HEK293 (cell line): ENCODE data around the gene TMEM135.
"Not testable (repeated sequence)": the region's sequence is repeated elsewhere in the genome, so short reads cannot be mapped to it uniquely, and the experiment has no call there.

ENCODE experiments used
- CTCF ChIA-PET: fragments of 350-600 bp; formaldehyde crosslinking; extraction: SDS; loops from one replicate; lab custom pipeline; 2021; ENCODE audit warnings: antibody characterized with exemption; lab: Yijun Ruan, JAX
- POLR2A ChIA-PET: fragments of 300-600 bp; formaldehyde crosslinking; extraction: SDS; loops from one replicate; lab custom pipeline; 2020; ENCODE audit warnings: antibody characterized with exemption, inconsistent platforms; lab: Yijun Ruan, JAX
- H3K27ac ChIP-seq: fragments of 200-500 bp; sonication (Bioruptor generic); 2 replicates; pipeline ENCODE4 v1.5.1; 2014; ENCODE audit warnings: low read depth, low read length, control low read depth, inconsistent platforms; ENCODE audit errors: extremely low read depth
- H3K36me3 ChIP-seq, 2 experiments: fragments of 200-500 bp in 1 of 2; sonication (Bioruptor generic) in 1 of 2; 1 replicate in 1 of 2; 2 replicates in 1 of 2; pipeline ENCODE4 v1.5.1; 2014 to 2017; ENCODE audit warnings: inconsistent platforms in 2 of 2, low read length in 2 of 2; ENCODE audit not compliant: control insufficient read depth in 2 of 2, insufficient read depth in 1 of 2
- H3K4me1 ChIP-seq: fragments of 200-500 bp; sonication (Bioruptor generic); 2 replicates; pipeline ENCODE4 v1.5.1; 2014; ENCODE audit warnings: mild to moderate bottlenecking, low read length, inconsistent platforms; ENCODE audit not compliant: control insufficient read depth, insufficient read depth
- H3K4me3 ChIP-seq: 2 replicates; pipeline ENCODE4 v1.5.1; 2011; ENCODE audit warnings: low read depth, mild to moderate bottlenecking, control low read depth, low read length, moderate library complexity
- H3K9me3 ChIP-seq: fragments of 200-500 bp; sonication (Bioruptor generic); 2 replicates; pipeline ENCODE4 v1.5.1; 2014; ENCODE audit warnings: low read depth, low read length, inconsistent platforms; ENCODE audit not compliant: control insufficient read depth, insufficient read depth
- ATF2 ChIP-seq: fragments of 450-650 bp; formaldehyde crosslinking; IDR thresholded peaks from 2 replicates; pipeline ENCODE4 v1.5.1; 2016; ENCODE audit warnings: missing biosample characterization, missing genetic modification characterization, low read depth
- EGR2 ChIP-seq: fragments of 450-650 bp; formaldehyde crosslinking; IDR thresholded peaks from 2 replicates; pipeline ENCODE4 v1.5.1; 2016; ENCODE audit warnings: low read depth, missing biosample characterization, missing genetic modification characterization
- HOXD13 ChIP-seq: sonication (generic); formaldehyde crosslinking; IDR thresholded peaks from 2 replicates; pipeline ENCODE4 v1.8.0; 2022; ENCODE audit warnings: missing genetic modification reagents, borderline replicate concordance
- KLF8 ChIP-seq: fragments of 450-650 bp; formaldehyde crosslinking; IDR thresholded peaks from 2 replicates; pipeline ENCODE4 v1.5.1; 2016; ENCODE audit warnings: missing biosample characterization, missing genetic modification characterization
- PRDM1 ChIP-seq: fragments of 450-650 bp; formaldehyde crosslinking; IDR thresholded peaks from 2 replicates; pipeline ENCODE4; 2016; ENCODE audit warnings: missing biosample characterization, missing genetic modification characterization
- SP7 ChIP-seq: fragments of 450-650 bp; formaldehyde crosslinking; IDR thresholded peaks from 2 replicates; pipeline ENCODE4 v1.5.1; 2016; ENCODE audit warnings: missing biosample characterization, missing genetic modification characterization
- ZBTB17 ChIP-seq: fragments of 450-650 bp; formaldehyde crosslinking; IDR thresholded peaks from 2 replicates; pipeline ENCODE4 v1.5.1; 2016; ENCODE audit warnings: missing biosample characterization, missing genetic modification characterization
- ZBTB44 ChIP-seq: fragments of 450-650 bp; IDR thresholded peaks from 2 replicates; pipeline ENCODE4 v1.5.1; 2018; ENCODE audit warnings: missing biosample characterization, mild to moderate bottlenecking, missing genetic modification characterization
- ZNF155 ChIP-seq: fragments of 450-650 bp; formaldehyde crosslinking; IDR thresholded peaks from 2 replicates; pipeline ENCODE4 v1.5.1; 2016; ENCODE audit warnings: missing biosample characterization, missing genetic modification characterization
- ZNF211 ChIP-seq: fragments of 450-650 bp; formaldehyde crosslinking; IDR thresholded peaks from 2 replicates; pipeline ENCODE4 v1.5.1; 2016; ENCODE audit warnings: low read depth, missing biosample characterization, missing genetic modification characterization
- ZNF341 ChIP-seq: fragments of 450-650 bp; formaldehyde crosslinking; IDR thresholded peaks from 2 replicates; pipeline ENCODE4; 2016; ENCODE audit warnings: low read depth, missing biosample characterization, missing genetic modification characterization
- ZNF366 ChIP-seq: fragments of 450-650 bp; formaldehyde crosslinking; conservative IDR thresholded peaks from 2 replicates; pipeline ENCODE4 v1.5.1; 2016; ENCODE audit warnings: missing biosample characterization, missing genetic modification characterization
- ZNF521 ChIP-seq: fragments of 450-650 bp; formaldehyde crosslinking; IDR thresholded peaks from 2 replicates; pipeline ENCODE4 v1.5.1; 2017; ENCODE audit warnings: missing biosample characterization, mild to moderate bottlenecking, missing genetic modification characterization
- ZNF530 ChIP-seq: fragments of 450-650 bp; formaldehyde crosslinking; IDR thresholded peaks from 2 replicates; pipeline ENCODE4 v1.5.1; 2016; ENCODE audit warnings: low read depth, missing biosample characterization, missing genetic modification characterization
- ZNF549 ChIP-seq: fragments of 450-650 bp; IDR thresholded peaks from 2 replicates; pipeline ENCODE4 v1.5.1; 2018; ENCODE audit warnings: missing biosample characterization, missing genetic modification characterization, mild to moderate bottlenecking, inconsistent platforms, moderate library complexity
- ZNF629 ChIP-seq: fragments of 450-650 bp; formaldehyde crosslinking; IDR thresholded peaks from 2 replicates; pipeline ENCODE4 v1.5.1; 2017; ENCODE audit warnings: missing biosample characterization, missing genetic modification characterization
- ZNF670 ChIP-seq: fragments of 450-650 bp; formaldehyde crosslinking; IDR thresholded peaks from 2 replicates; pipeline ENCODE4 v1.5.1; 2016; ENCODE audit warnings: missing biosample characterization, missing genetic modification characterization, low read depth
- ZNF692 ChIP-seq: fragments of 450-650 bp; formaldehyde crosslinking; IDR thresholded peaks from 2 replicates; pipeline ENCODE4 v1.5.1; 2016; ENCODE audit warnings: missing biosample characterization, missing genetic modification characterization
- TF ChIP-seq, protein P1 (sequence below): fragments of 450-650 bp; formaldehyde crosslinking; IDR thresholded peaks from 2 replicates; pipeline ENCODE4 v1.5.1; 2016; ENCODE audit warnings: missing biosample characterization, missing genetic modification characterization

The TMEM135 gene

DNA sequence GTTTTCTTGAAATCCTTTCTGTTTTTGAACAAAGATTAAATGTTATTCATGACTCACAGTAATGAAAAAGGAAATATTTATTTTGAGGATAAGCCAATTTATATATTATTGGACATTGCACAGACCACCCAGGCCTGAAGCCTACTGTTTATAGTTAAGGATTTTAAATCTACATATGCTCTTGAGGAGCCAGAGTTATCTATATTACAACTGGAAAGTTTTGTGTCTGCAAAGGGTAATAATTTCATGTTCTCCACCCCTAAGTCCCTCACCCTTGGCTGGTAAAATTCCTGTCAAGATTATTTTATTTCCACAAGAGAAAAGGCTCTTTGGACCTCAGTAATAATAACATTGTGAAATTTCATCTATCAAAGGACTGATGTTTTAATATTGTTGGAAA, 228.2 kb downstream of the TMEM135 start:
- no peak overlapping the region for H3K27ac ChIP-seq
- CTCF ChIA-PET = no interaction called here
- TF ChIP-seq, protein P1, sequence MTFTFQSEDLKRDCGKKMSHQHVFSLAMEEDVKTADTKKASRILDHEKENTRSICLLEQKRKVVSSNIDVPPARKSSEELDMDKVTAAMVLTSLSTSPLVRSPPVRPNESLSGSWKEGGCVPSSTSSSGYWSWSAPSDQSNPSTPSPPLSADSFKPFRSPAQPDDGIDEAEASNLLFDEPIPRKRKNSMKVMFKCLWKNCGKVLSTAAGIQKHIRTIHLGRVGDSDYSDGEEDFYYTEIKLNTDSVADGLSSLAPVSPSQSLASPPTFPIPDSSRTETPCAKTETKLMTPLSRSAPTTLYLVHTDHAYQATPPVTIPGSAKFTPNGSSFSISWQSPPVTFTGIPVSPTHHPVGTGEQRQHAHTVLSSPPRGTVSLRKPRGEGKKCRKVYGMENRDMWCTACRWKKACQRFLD = no peak
- TF ChIP-seq HOXD13 (CRISPR knock-in tag) = no peak
- no peak for TF ChIP-seq ZNF211 (tag by site-specific recombination)
- no peak for TF ChIP-seq ZNF521
- no peak for TF ChIP-seq ZNF530 (tag by site-specific recombination)
- TF ChIP-seq ZNF670 (tag by site-specific recombination) = no peak
- TF ChIP-seq EGR2 (tag by site-specific recombination) = no peak
- no peak for TF ChIP-seq ZNF341 (tag by site-specific recombination)
- TF ChIP-seq ATF2 (tag by site-specific recombination) = no peak
- TF ChIP-seq ZNF155 (tag by site-specific recombination) = no peak
- no peak for TF ChIP-seq ZBTB17 (tag by site-specific recombination)

GRCh38 chr11:87266751-87267150, 229.0 kb downstream of the TMEM135 start:
- POLR2A ChIA-PET = no interaction called here
- no peaks in the 10 kb centered on the region for H3K9me3 ChIP-seq
- no peaks in the 10 kb centered on the region for H3K36me3 ChIP-seq
- CTCF ChIA-PET = interaction anchor here (0.5 kb wide), 2 partner anchors 275 to 286 kb away, joined by 3 to 6 read pairs; no protein-coding TSS in a partner anchor
- no peaks in the 10 kb centered on the region; the same call in 1 of the 2 replicates for H3K4me1 ChIP-seq
- H3K4me3 ChIP-seq = no peak overlapping the region
- no peak overlapping the region for H3K27ac ChIP-seq
- no peak for TF ChIP-seq ZNF549
- peak; percentile 57 for TF ChIP-seq ZNF366 (tag by site-specific recombination)
- TF ChIP-seq PRDM1 = 0 out of 2 replicates have a peak, but pooled peaks have one; percentile 47
- TF ChIP-seq ZNF692 (tag by site-specific recombination) = 0 out of 2 replicates have a peak, but pooled peaks have one; percentile 29
- TF ChIP-seq ZNF629 (tag by site-specific recombination) = peak; percentile 59
- TF ChIP-seq KLF8 (tag by site-specific recombination) = 0 out of 2 replicates have a peak, but pooled peaks have one; percentile 23
- peak; percentile 50; the same call in 1 of the 2 replicates for TF ChIP-seq ATF2 (tag by site-specific recombination)
- no peak for TF ChIP-seq ZBTB44 (tag by site-specific recombination)
- TF ChIP-seq SP7 = 0 out of 2 replicates have a peak, but pooled peaks have one; percentile 34
- TF ChIP-seq, all 188 proteins: peak for 7

More for the DNA sequence above, 228.2 kb downstream of the TMEM135 start:
- Histone ChIP-seq H3K4me1 (no peaks in the 10 kb centered on the region; the same call in 1 of the 2 replicates), H3K4me3 (no peak overlapping the region), H3K36me3 (no peaks in the 10 kb centered on the region), H3K9me3 (no peaks in the 10 kb centered on the region)
- POLR2A ChIA-PET = no interaction called here

- CTCF ChIA-PET, H3K27ac ChIP-seq, H3K36me3 ChIP-seq, H3K9me3 ChIP-seq, POLR2A ChIA-PET, H3K4me1 ChIP-seq, H3K4me3 ChIP-seq: not testable (repeated sequence)
Measured at GRCh38 chr11:87271951-87272350, 234.2 kb downstream of the TMEM135 start.
